Astrocyte (in vitro differentiated cells and primary cell): Measurements from ENCODE around the gene NPR2.

Source experiments
- CTCF ChIP-seq: IDR thresholded peaks from 2 replicates; pipeline ENCODE4 v1.5.1; 2011; ENCODE audit warnings: low read depth, mild to moderate bottlenecking, inconsistent platforms, low read length, moderate library complexity; ENCODE audit not compliant: insufficient read depth
- EZH2 ChIP-seq: IDR thresholded peaks from 2 replicates; pipeline ENCODE4 v1.6.1; 2012; ENCODE audit warnings: mild to moderate bottlenecking, low read length, inconsistent platforms; ENCODE audit not compliant: insufficient read depth

GRCh38 chr9:35753466-35753865 is 37.9 kb upstream of the NPR2 start:
- TF ChIP-seq CTCF: no peak
- TF ChIP-seq EZH2: no peak
